Ishikawa (cell line): Measurements from ENCODE around the gene VTI1A.

ENCODE experiments used
- CEBPB ChIP-seq: IDR thresholded peaks from 2 replicates; pipeline ENCODE4 v1.6.1; 2012
- CREB1 ChIP-seq: IDR thresholded peaks from 2 replicates; pipeline ENCODE4 v1.6.1; 2012; ENCODE audit warnings: low read depth
- EGR1 ChIP-seq: IDR thresholded peaks from 2 replicates; pipeline ENCODE4 v1.6.1; 2012
- EP300 ChIP-seq: IDR thresholded peaks from 2 replicates; pipeline ENCODE4 v1.6.1; 2012; ENCODE audit warnings: borderline replicate concordance
- FOXM1 ChIP-seq: IDR thresholded peaks from 2 replicates; pipeline ENCODE4 v1.6.1; 2012; ENCODE audit warnings: low read depth, borderline replicate concordance
- MAX ChIP-seq: IDR thresholded peaks from 2 replicates; pipeline ENCODE4 v1.6.1; 2012
- NFIC ChIP-seq: IDR thresholded peaks from 2 replicates; pipeline ENCODE4 v1.6.1; 2012
- RAD21 ChIP-seq: IDR thresholded peaks from 2 replicates; pipeline ENCODE4 v1.6.1; 2012; ENCODE audit warnings: low read depth
- REST ChIP-seq: IDR thresholded peaks from 2 replicates; pipeline ENCODE4 v1.6.1; 2012; ENCODE audit warnings: low read depth, mild to moderate bottlenecking
- TAF1 ChIP-seq: IDR thresholded peaks from 2 replicates; pipeline ENCODE4 v1.6.1; 2012; ENCODE audit warnings: low read depth, mild to moderate bottlenecking
- TCF12 ChIP-seq: IDR thresholded peaks from 2 replicates; pipeline ENCODE4 v1.6.1; 2012; ENCODE audit warnings: low read depth
- TEAD4 ChIP-seq: IDR thresholded peaks from 2 replicates; pipeline ENCODE4 v1.6.1; 2012
- USF1 ChIP-seq: IDR thresholded peaks from 2 replicates; pipeline ENCODE4 v1.6.1; 2012
- YY1 ChIP-seq: IDR thresholded peaks from 2 replicates; pipeline ENCODE4 v1.6.1; 2012; ENCODE audit warnings: low read depth
- ZBTB7A ChIP-seq: IDR thresholded peaks from 2 replicates; pipeline ENCODE4 v1.6.1; 2012; ENCODE audit warnings: low read depth

Gene VTI1A

GRCh38 chr10:112429147-112429546 is 17.9 kb upstream of the VTI1A start:
- no peak for TF ChIP-seq REST
- no peak for TF ChIP-seq CEBPB
- TF ChIP-seq NFIC: no peak
- TF ChIP-seq YY1: no peak
- no peak for TF ChIP-seq TAF1
- no peak for TF ChIP-seq USF1
- TF ChIP-seq ZBTB7A: no peak
- no peak for TF ChIP-seq TCF12
- TF ChIP-seq EP300: no peak
- TF ChIP-seq CREB1: no peak
- TF ChIP-seq RAD21: no peak
- no peak for TF ChIP-seq TEAD4
- no peak for TF ChIP-seq EGR1
- TF ChIP-seq MAX: no peak
- TF ChIP-seq FOXM1: no peak

GRCh38 chr10:112429654-112430230 is 17.3 kb upstream of the VTI1A start:
- TF ChIP-seq NFIC (no peak), MAX (no peak), USF1 (no peak), TEAD4 (no peak)

GRCh38 chr10:112433136-112433535 is 13.9 kb upstream of the VTI1A start:
- TF ChIP-seq TAF1: no peak
- TF ChIP-seq USF1: no peak
- TF ChIP-seq ZBTB7A: no peak
- TF ChIP-seq NFIC: no peak
- TF ChIP-seq CEBPB: no peak
- no peak for TF ChIP-seq EGR1
- no peak for TF ChIP-seq MAX
- TF ChIP-seq FOXM1: no peak
- TF ChIP-seq RAD21: no peak
- TF ChIP-seq EP300: no peak
- no peak for TF ChIP-seq CREB1

- TF ChIP-seq ZBTB7A (no peak), EGR1 (no peak), RAD21 (peak; percentile 44)
These were observed 11.9 kb upstream of the VTI1A start for GRCh38 chr10:112434988-112435619.

- TF ChIP-seq RAD21: no peak
- no peak for TF ChIP-seq EGR1
- TF ChIP-seq TCF12: no peak
- TF ChIP-seq CREB1: no peak
- no peak for TF ChIP-seq TEAD4
- no peak for TF ChIP-seq FOXM1
- TF ChIP-seq EP300: no peak
These were observed 8.7 kb upstream of the VTI1A start for GRCh38 chr10:112438356-112438755.

GRCh38 chr10:112441520-112441919 is 5.5 kb upstream of the VTI1A start:
- TF ChIP-seq TEAD4: no peak
- no peak for TF ChIP-seq YY1
- TF ChIP-seq NFIC: no peak
- TF ChIP-seq USF1: no peak
- no peak for TF ChIP-seq TAF1
- TF ChIP-seq TCF12: no peak

- no peak for TF ChIP-seq TCF12
- TF ChIP-seq EGR1: no peak
- TF ChIP-seq EP300: no peak
- no peak for TF ChIP-seq ZBTB7A
- no peak for TF ChIP-seq TAF1
- no peak for TF ChIP-seq YY1
- TF ChIP-seq CREB1: no peak
- no peak for TF ChIP-seq NFIC
- no peak for TF ChIP-seq CEBPB
- TF ChIP-seq TEAD4: no peak
- no peak for TF ChIP-seq REST
- TF ChIP-seq MAX: no peak
- TF ChIP-seq FOXM1: no peak
- TF ChIP-seq USF1: no peak
- TF ChIP-seq RAD21: no peak
These were observed 5.0 kb upstream of the VTI1A start for GRCh38 chr10:112442063-112442462.
